ENCODE results near the gene DLL4.

DNA sequence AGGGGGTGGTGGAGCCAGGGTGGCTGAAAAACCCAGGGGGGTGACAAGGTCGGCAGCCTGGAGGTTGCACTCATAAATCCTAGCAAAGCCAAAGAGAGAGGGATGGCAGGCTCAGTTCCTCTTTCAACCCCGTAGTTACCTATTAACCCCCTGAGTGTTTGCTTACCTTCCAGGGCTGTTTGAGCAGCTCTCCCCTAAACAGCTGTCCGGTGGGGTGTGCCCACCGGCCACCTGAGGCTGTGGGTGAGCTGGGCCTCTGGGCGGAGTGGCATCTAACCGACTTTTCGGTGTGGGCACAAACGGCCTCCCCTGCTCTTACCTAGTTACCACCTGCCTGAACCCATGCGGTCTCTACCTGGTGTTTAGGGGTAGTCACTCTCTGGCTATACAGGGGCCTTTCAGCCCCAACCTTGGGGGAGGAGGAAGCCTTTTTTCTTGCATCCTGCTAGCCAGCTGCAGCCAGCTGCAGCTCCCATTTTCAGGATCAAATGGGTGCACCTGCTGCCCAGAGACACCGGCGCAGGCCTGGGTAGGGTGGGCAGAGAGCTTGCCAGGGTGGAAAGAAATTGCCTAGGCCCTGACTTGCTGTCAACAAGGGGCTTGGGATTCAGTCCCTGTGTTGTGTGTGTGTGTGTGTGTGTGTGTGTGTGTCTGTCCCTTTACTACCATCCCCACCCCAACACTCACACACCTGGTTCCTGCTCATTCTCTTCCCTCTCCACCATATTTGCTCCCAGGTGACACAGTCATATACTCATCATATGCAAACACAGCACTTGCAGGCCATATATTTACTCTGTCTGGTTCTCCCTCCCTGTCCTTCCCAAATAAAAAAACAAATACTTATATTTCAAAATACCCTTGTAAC, 3.7 kb downstream of the DLL4 start:
- no peak for TF ChIP-seq CTCF (conservative IDR thresholded peaks at IDR 0.05 in 1 of 2, IDR thresholded peaks at IDR 0.05 in 1 of 2; ENCODE audit: extremely low read depth in 1 of 2, insufficient read depth in 1 of 2, low read depth in 1 of 2, low read length in 2 of 2)
- TF ChIP-seq EZH2 (IDR thresholded peaks at IDR 0.05; ENCODE audit: borderline replicate concordance, low read length) = no peak

All from mammary epithelial cell (primary cell).